Measurements from ENCODE around the gene TRIM8.
"Not testable (repeated sequence)": the region's sequence is repeated elsewhere in the genome, so short reads cannot be mapped to it uniquely, and the experiment has no call there.

Gene TRIM8

DNA sequence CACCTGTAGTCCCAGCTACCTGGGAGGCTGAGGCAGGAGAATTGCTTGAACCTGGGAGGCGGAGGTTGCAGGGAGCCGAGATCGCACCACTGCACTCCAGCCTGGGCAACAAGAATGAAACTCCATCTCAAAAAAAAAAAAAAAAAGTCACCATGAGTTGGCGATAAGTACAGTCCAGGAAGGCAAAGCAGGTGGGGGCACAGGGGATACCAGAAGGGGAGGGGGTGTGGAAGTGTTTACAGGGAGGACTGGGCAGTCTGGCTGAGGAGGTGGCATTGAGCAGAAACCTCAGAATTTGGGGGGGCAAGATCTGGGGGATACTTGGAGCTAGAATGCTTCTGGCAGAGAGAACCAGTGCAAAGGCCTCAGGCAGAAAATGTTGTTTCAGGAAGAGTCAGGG is 23.1 kb downstream of the TRIM8 start:
- not testable (repeated sequence) for DNase-seq

DNA sequence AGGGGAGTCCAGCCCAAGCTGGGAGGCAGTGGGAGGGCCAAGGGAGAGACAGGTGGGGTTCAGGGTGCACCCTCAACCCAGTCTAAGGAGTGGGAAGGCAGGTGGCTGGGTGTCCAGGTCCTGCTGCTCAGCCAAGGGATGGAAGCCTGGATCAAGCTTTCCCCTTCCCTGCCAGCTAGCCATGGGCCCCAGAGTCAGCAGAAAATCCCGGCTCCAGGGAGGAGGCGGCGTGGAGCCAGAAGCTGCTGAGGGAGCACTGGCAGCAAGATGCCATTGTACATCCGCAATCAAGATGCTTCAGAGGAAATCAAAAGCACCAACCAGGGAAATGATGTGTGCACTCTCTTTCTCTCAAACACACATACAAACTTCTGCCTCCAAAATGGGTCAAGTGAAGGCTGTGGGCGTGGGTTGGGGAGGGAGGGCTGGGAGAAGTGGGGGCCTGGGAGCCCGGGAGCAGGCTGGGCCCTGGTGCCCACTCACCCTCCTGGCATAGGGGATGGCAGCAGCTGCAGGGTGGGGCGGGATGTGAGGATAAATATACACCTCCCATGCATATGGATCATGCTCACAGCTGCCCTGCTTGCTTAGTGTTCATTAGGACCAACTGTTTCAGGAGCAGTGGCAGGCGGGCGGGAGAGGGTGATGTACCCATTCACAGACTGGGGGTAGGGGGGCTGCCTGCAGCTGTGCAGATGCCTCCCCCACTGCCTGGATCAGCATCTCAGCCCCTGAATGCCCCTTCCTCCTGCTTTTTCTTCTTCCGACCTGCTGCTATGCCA is 24.2 kb downstream of the TRIM8 start:
- DNase-seq: peak in 27 of 58 donors; percentile 19 to 83 (median 55)

DNA sequence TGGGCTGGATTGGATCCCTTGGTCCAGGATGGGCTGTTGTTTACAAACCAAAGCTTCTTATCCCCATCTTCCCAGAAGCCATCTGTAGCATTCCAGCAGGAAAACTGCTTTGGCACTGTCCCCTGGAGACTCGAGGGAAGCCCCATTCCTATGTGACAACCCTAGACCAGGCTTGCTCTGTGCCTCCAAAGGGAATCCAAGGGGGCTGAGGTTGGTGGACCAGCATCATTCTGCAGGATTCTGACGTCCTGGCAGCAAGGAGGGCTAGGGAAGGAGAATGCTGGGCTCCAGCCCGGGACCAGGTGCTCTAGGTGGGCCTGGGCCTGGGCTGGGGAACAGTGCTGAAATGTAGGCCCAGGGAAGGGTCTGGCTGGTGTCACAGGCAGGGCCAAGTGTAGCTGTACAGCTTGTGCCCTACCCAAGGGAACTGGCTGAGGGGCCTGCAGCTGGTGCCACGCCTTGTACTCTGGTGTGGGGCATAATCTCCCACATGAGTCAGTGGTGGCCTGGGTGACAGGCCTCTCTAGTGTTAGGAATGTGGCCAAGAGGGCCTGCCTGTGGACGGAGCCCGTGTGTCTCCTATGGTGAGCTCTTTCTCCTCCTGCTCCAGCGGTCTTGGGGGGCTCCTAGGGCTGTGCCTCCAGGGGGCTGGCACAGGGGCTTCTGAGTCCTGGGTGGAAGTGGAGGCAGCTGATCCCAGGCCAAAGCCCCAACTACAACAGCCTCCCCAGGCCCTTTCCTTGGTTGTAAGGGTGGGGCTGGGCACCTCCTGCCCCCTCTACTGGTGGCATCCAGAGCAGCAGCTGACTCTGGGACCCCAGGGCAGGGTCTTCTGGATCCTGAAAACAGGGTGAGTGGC is 25.2 kb downstream of the TRIM8 start:
- peak in 11 of 58 donors; percentile 28 to 75 (median 33) for DNase-seq

DNA sequence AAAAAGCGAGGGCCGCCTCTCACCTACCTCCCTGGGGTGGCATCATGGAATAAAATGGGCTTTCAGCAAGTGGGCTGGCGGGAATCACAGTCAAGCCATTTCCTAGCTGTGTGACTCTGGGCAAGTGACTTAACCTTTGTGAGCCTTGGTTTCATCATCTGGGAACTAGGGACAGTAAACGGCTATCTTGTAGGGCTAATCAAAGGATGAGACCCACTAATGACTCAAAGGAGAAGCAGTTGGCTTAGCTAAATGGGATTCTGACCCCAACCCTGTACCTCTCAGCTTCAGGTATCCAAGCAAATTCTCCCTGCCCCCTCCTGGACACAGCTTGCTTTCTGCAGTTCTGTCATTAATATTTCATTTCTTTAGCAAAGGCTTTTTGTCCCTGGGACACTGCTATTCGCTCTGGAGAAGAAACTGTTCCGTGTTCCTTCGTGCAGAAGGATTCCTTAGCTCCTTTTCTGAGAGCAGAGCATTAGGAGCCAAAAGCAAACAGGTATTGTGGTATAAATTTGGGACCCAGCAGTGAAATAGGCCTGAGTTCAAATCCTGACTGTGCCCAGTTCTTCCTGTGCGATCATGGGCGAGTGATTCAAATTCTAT is 25.9 kb downstream of the TRIM8 start:
- DNase-seq: no peak

DNA sequence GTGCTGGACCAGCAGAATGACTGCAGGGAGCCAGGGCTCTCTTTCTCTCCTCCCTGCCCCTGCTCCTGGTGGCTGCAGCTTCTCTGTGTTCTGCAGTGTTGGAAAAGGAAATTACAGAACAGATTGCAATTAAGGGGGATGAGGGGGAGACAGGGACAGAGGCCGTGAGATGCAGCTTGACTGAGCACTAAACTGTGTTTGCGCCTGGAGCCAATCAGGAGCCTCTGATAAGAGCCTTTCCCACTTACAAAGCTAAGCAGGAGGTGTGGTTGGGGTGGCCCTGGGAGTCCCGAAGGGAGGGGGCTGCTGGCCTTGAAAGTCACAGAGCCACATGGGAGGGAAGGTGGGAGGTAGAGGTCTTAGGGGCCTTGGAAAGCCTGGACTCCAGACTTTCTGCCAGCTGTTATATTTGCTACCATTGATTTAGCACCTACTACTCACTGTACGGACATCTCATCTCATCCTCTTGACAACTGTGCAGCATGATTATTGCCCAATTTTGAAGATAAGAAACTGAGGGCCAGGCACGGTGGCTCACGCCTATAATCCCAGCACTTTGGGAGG is 26.7 kb downstream of the TRIM8 start:
- no peak for DNase-seq

DNA sequence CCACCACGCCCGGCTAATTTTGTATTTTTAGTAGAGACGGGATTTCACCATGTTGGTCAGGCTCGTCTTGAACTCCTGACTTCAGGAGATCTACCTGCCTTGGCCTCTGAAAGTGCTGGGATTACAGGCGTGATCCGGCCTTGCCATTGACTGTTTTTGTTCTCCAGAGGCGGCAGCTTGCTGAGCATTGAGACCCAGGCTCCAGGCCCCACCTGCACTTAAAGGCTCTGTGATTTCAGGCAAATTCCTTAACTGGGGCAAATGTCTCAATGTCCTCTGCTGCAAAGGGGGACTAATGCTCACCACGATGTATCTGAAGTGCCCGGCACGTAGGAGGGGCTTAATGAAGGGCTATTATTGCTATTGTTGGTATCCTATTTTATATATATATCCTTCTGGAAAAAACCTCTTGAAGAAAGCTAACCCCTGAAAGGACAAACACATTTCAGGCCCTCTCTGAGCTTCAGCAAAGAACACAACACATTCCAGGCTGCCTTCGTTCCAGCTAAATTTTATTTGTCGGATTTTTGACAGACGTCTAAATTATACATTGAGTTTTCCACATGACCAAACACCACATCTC is 29.0 kb downstream of the TRIM8 start:
- no peak for DNase-seq

DNA sequence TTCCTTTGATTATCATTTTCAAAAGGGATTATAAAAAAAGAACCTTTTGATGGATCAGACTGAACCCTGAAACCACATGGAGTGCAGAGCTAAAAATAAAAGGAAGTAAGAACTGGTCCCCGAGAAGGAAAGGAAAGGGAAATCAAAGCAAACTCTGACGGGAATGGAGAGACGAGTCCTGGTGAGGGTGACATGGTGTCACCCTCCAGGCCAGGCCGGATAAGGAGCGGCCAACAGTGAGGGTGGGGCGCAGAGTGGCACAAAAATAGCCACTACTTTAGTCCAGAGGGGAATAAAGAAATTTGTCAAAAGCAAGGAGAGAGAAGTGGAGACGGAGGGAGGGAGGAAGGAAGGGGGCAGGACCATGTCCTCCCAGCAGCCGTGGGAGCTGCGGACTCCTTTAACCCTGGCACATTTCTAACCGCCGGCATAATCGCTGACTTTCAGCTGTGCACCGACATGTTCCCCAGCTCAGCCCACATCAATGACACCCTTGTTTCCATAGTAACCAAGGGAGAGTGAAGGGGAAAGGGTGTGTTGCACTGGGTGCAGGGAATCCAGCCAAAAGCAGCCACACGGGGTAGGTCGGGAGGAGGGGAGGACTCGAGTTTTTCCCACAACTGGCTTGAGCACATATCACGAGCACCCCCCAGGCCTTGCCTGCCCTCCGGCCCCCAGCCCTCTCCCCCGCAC is 29.7 kb downstream of the TRIM8 start:
- peak in 44 of 58 donors; percentile 25 to 85 (median 52) for DNase-seq

DNA sequence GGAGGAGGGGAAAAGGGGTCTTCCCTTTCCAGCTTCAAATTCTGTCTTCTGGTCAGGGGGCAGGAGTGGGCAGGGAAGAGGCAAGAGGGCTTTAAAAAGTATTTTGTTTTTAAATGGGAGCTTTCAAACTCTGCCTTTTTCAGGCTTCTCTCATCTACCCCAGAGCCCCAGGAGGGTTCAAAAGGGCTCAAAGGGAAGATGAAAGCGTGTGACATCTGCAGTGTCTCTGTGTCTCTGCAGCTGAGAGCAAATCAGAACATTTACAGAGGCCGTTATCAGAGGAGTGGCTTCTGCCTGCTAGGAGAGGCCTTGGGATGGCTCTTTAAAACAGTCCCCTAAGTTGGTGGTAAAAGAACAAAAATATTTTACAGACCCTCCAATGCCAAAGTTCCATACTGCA is 30.3 kb downstream of the TRIM8 start:
- DNase-seq: peak in 1 of 58 donors; percentile 56

DNA sequence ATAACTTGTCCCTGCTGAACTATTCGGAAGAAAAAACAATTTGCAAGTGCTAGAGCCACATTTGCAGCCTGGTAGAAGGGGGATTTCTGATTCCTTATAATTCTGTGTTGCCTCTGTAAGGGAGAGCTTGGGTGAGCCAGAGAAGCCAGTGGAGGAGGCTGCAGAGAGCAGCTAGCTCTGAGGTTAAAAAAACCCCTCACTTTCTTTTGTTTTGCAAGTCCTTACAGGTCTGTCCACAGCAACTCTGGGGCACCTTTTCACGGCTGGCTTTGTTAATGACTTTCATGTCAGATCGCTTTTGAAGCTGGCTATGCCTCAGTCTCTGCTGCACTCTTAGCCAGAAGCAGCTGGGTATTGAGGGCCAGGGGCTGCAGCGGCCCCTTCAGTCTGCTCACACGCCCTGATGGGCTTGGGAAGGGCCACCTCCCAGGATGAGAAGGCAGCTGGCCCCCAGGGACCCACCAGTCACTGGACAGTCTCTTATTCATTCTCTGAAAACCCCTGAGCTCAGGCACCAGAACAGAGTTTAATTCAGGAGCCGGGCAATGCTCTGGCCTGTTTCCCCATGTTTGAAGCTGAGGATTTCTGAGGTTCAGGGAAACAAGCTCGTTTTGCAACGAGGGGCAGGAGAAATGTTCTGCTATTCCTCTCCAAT is 30.9 kb downstream of the TRIM8 start:
- no peak for DNase-seq

DNA sequence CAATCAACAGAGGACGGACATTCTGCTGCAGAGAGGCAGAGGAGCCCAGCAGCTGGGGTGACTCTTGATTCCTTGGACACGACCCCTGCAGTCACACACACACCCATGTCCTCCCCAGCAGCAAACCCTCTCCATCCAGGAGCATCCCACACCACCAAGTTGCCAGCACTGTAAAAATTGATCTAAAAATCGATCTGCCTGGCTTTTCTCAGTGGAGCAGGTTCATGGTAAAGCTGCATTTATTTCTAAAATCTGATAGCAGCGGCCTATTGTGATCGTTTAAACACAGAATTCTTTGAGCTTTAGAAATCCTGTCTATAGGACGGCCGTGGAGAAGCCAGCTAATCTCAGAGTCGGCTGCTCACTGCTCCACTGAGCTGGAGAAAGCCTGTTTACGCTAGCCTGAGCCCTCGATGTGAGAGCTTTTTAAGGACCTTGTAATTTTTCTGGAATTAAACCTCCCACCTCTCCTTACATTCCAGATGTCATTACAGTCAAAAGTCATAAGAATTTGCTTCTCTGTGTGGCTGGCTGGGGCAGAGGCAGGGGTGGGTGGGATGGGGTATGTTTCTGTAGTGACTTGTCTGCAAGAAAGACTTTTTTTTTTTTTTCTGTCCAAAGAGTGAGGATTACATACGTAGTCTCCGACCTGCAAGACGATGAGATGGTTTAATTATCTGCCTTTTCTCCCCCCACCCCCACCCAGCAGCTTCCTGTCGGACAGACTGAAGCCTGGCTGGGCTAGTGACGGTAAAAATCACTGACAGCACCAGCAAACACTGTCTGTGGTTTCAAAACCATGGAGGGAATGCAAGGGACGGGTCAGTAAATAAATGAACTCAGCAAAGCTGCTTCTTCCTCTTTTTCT is 31.6 kb downstream of the TRIM8 start:
- DNase-seq: peak in 10 of 58 donors; percentile 18 to 61 (median 30)

DNA sequence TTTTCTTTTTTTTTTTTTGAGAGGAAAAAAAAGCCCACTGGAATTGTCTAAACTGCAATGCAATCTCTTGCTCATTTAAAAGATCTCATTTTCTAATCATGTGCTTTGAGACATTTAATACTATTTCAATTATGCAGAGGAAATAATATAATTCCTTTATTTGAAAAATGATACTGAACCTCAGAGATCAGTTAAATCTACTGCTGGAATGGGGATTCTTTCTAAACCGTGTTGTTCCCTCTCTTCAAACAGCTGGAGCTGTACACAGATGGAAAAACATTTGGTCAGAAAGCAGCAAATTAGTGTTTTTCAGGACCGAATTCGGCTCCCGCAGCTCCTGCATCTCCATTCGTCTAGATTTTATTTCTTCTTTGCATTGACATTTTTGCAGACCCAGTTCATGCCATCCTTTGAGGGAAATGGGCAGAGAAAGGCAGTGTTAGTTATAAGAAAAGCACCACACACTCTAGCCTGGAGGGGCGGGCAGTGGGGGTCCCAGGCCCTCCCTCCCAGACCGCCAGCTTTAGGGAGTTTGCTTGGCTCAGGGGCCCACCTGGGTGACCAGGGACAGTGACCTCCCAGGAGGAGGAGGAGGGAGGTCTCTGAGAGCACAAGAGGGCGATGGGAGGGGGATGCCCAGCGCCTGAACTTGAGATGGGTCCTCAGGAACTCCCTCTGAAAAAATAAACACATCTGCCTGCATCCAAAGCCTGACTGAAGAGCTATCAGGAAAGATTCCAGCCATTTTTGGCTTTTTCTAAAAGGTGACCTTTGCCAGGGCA is 32.4 kb downstream of the TRIM8 start:
- DNase-seq: no peak

DNA sequence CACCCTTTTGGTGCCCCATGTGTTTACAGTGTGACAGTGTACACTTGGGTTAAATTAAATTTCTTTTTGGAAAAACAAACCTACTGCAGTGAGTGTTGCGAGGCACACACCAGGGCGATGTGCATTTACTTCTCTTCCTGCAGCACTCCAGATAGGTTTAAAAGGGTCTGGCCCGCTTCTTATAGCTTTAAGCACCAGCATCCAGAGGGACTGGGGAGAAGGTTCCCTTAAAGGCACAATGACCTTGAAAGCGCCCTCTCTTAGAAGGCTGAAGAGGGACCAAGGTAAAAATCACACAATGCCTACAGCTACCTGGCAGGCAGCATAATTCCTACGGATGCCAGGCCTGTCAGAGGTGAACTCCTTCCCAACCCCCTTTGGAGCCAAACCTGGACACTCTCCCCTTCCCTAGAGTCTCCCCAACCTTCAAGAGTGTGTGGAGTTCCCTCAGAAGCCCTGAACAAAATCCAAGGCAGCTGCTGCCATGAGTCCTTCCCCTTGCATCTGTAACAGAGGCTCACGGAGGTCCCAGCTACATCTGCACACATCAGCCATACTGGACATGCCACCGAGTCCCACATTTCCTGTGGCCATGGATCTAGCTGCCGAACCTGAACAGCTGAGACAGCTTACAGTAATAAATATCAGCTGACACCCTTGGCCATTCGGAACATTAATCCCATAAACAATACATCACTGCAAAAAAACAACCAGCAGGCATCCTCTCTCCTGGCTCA is 33.2 kb downstream of the TRIM8 start:
- DNase-seq: no peak

DNA sequence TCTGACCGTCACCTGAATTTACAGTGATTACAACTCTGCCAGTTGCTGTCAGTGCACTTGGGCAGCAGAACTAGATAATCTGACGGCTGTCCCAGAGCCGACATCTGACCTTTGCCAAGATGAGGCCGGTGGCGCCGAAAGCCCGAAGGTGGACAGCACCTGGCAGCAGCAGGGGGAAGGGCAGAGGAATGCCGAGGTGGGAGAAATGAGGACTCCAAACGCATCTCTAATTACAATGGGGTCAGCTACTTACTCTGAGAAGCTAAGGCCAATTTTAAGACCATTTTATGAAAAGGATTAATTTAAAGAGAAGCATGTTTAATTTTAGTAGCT is 33.8 kb downstream of the TRIM8 start:
- DNase-seq: no peak

DNA sequence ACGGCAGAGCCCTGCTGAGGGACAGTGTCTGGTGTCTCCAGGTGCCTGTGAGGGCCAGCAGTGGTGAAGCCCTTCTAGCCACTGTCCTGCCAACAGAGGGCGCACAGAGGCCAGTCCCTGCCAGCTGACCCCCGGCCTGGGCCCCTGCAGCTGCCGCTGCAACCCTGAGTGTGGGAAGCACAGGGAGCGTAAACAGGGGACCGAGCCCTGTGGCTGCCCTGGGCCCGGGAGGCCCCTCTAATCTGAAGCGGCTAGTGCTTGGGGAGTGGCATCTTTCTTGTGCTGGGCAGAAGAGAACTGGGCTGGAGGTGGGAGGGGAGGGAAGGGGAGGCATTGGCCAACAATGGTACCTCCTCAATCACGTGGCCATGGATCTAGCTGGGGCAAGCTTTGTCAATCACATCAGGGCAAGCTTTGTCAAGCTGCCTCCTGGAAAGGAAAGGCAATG is 34.6 kb downstream of the TRIM8 start:
- peak in 48 of 58 donors; percentile 32 to 87 (median 70) for DNase-seq

DNA sequence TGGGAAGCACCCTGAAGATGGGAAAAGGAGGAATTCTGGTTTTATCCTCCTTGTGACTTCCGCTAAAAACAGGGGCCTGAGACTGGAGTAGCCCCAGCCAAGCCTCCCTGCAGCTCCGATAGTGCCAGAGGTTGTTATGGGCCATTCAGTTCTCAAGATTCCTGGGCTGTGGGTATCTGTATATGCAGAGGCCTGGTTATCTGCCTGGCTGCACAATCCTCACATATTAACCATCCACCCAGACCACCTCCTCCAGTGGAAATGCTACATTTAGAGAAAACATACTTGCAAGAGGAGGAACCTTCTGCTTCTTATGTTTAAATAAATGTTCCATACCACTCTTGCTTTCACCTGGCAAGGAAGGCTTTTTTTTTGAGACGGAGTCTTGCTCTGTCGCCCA is 35.3 kb downstream of the TRIM8 start:
- DNase-seq: no peak

DNA sequence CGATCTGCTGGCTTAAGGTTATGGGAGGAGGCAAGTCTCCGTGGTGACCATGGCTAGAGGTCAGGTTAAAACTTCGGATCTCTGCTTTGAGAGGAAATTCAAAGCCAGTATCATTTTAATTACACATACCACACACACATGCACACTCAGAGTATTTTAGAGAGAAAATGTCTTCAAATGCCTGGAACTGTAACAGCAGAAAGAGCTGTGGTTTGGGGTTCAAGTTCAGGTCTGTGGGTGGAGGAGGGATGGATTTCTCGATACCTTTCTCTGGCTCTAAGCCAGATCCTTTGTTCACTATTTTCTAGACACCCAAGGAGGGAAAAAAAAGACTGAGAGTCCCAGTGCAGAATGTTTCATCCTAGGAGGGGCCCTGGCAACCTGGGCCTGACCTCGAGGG is 37.4 kb downstream of the TRIM8 start:
- DNase-seq: no peak

DNA sequence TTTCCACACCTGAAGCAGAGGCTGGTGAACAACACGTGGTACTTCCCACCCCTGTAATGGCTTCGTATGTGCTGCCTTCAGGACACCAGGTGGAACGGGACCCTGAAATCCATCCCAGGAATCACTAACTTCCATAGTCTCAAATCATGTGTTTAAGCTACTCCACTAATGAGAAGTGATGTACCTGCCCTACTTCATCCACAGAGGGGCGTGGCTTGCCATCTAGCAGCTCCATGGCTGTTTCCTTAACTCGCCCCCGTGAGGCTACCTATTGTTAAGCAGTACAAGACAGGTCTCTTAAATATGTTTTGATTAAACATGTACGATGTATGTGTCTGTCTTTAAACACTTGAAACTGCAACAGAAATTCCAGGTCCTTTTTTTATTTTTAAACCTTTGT is 38.1 kb downstream of the TRIM8 start:
- DNase-seq: no peak

DNA sequence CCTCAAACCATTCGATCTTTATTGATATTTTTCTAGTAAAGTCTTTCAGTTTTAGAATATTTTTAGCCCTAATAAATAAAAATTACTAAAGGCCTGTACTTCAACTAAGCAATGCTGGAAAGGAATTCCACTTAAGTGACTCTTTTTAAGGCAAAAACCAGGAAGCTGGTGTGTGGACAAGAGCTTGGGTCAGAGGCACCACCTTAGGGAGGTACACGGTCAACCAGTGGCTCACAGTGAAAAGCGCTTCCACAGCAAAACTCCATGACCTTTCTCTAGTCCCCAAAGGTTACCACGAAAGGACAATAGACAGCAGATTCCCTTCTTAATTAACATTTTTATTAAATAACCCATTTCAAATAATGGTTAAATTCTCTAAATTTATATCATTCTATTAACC is 38.7 kb downstream of the TRIM8 start:
- no peak for DNase-seq

All from anterior cingulate cortex (tissue), 58 donors.